A549 treated with ZK216348 at 1 μM for 4 hours (cell line): ENCODE data around the gene CHRM4. TPM values are rescaled to one million over a fixed set of nuclear protein-coding genes. Genes with fewer than 3 reads are reported as not detected.

ENCODE experiments used
- total RNA-seq: library from RNA; stranded (reverse); fragments of 200-300 nt; extraction: Qiagen RNA extraction; gene quantifications from 5 replicates; pipeline ENCODE4 v1.2.3, GENCODE V29; 2022; ENCODE audit warnings: low read depth

CHRM4 gene
- 0.33 to 1.3 TPM (median 0.48 TPM) in 5 replicates for total RNA-seq

GRCh38 chr11:46391578-46392420 lies at the start of gene CHRM4:
CHRM4 (minus strand) TSS chr11:46391776; CDS start chr11:46386557, 5,219 bp downstream.

GRCh38 chr11:46381048-46381818 lies 10.3 kb downstream of the CHRM4 start, which contains the start of gene MDK:
MDK (plus strand) TSS chr11:46381669; CDS start chr11:46382058, 389 bp downstream.

GRCh38 chr11:46346886-46347636 lies 44.5 kb downstream of the CHRM4 start, which contains the start of gene DGKZ:
DGKZ (plus strand) TSS chr11:46347463; CDS start chr11:46347660, 197 bp downstream.

Other genes starting within 250 kb of the CHRM4 start
- 4.1 to 6.6 TPM (median 5.1 TPM) in 5 replicates for gene CREB3L1, start 114.1 kb downstream of the CHRM4 start, total RNA-seq
- gene DGKZ, start 44.3 kb downstream of the CHRM4 start, total RNA-seq = 32.3 to 55.1 TPM (median 50.6 TPM) in 5 replicates
- gene MDK, start 10.1 kb downstream of the CHRM4 start, total RNA-seq = 14.8 to 20.3 TPM (median 18.2 TPM) in 5 replicates
- gene AMBRA1, start 202.2 kb upstream of the CHRM4 start, total RNA-seq = 10.5 to 21.1 TPM (median 14.5 TPM) in 5 replicates
- 5.0 to 5.9 TPM (median 5.5 TPM) in 5 replicates for gene HARBI1, start 225.5 kb upstream of the CHRM4 start, total RNA-seq
- 38.3 to 59.5 TPM (median 55.5 TPM) in 5 replicates for gene ATG13, start 225.8 kb upstream of the CHRM4 start, total RNA-seq